GM21786 (cell line): ENCODE results near the gene RALB.
A peak's percentile ranks its signal among the peaks of the same experiment; 100 is the strongest.

ENCODE experiments used
- ATAC-seq: cut with Tn5 transposase; IDR thresholded peaks from one replicate; pipeline ENCODE4 v1.9.1; 2021; ENCODE audit not compliant: unreplicated experiment

RALB gene, protein sequence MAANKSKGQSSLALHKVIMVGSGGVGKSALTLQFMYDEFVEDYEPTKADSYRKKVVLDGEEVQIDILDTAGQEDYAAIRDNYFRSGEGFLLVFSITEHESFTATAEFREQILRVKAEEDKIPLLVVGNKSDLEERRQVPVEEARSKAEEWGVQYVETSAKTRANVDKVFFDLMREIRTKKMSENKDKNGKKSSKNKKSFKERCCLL

DNA sequence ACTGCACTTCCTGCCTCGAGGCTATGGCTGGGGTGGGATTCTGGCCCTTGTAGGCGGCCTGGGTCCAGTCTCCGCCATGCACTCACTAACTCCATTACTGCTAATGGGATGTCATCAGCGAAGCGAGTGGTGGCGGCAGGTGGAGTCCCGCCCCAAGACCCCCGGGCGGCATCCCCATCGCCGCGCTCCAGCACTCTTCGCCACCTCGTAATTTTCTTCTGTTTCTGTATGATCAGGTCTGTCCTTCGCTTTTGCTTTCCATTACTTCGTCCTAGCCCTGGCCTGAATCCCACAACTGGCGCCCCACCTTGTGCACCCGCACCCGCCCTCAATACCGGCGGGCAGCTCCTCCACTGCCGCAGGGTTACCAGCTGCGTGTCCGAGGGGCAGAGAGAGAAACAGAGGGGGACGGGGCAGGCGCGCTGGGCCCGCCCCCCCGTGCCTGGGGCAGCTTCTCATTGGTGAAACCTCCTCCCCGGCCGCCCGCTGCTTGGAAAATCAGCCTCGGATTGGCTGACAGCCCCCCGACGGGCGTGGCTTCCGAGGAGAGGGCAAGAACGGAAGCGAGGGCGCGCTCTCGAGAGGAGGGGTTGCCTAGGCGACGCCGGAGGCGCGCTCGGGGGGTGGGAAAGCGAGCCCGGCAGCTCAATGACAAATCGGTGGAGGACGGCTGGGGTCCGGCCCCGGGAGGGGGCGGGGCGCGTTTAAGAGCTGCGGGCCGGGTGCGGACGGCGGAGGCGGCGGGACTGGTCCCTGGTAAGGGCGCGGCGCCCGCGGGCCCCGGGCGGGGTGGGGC is at the start of gene RALB:
Gene RALB, plus strand, starts transcription at position 628 of the 796 bp plus-strand sequence. CDS start 25,813 bp downstream, outside the sequence.
- ATAC-seq = peak; percentile 90

DNA sequence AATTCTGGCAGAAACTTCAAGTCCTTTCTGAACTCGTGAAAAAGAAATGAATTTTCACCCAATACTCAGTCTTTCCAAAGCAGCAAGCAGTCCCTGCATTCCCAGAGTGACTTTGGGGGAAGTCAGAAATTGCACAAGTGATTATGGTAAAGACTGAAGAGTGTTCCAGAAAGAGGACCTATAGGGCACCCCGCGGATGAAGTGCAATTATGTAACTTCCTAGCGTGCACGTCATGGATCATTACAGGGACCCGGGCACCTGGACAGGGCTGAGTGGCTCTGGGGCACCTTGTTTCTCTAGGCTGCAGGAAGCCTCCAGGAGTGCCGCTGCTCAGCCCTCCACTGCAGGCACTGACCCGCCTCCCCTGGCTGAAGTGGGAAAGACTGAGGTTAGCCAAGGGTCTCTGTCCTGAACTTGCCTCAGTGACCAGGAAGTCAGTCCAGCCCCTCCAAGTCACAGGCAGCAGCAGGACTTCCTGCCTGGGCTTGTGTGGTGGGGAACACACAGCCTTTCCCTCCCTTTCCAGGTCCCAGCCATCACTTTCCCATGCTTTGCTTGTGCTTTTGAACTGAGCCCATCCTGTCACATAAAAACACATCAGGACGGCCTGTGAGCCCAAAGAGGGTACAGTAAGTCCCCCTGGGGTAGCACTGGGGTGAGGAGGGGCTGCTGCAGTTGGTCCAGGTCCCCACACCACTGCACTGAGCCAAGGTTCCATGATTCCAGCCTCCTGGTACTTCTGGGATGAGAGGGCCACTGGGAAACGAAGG is 49.2 kb upstream of the RALB start:
- no peak for ATAC-seq

DNA sequence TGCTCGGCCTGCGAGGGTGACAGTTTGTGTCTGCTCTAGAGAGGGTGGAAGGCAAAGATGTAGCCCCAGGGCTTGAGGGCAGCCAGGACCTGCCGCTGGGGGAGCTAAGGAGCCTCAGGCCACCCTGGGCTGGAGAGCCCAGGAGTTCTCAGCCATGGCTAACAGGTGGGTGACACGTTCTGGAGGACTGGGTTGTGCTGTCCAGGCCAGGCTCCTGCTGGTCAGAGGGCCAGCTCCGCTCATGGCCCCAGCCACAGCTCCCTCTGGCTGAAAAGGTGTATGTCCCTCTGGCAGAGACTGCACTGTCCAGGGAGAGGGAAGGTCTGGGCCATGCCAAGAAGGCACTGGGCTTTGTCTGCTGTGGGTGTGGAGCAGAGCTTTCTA is 48.6 kb upstream of the RALB start:
- ATAC-seq = no peak

DNA sequence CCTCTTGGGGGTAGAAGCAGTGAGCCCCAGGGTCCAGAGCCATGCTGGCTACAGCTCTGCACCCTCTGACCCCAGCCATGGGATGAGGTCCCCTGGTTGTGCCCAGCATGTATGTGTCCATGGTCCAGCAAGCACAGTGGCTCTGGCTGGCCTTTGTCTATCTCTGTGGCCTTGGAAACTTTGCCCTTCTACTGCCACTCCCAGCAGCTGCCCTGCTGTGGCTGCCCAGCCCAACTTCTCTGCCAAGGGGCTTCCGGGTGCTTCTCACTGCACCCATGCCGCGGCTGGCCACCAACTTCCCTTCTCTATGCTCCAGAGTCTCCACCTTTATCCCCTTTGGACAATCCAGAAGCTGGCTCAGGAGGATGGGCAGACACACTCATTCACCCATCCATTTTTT is 48.2 kb upstream of the RALB start:
- no peak for ATAC-seq

DNA sequence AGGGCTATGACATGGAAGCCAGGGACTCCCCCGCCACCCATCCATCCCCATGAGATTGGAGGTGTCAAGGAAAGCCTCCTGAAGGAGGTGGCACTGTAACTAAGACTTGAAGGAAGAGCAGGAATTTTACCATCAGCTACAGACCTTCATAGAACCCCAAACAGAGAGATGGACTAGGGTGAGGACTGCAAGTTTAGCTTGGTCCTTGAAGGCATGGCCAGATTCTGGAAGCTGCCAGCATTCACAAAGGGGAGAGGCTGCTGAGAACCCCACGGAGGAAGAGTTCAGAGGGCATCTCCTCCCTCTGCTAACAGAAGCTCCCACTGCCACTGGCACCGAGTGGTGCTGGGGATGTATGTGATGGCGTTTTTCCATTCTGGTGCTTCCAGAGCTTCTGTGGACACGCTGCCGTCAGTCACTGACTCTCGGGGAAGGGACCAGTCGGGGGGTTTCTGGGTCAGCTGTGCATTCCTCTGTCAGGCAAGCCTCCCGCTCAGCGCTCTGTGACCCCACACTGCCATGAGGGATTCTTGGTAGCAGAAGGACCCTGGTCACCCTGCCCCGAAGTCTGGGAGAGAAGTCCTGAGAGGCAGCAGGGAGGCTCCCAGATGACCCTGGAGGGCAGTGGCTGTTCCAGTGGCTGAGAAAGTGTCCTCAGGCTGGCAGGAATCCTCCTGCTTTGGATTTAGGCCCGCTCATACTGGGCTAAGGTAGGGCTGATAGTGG is 47.5 kb upstream of the RALB start:
- ATAC-seq = no peak

DNA sequence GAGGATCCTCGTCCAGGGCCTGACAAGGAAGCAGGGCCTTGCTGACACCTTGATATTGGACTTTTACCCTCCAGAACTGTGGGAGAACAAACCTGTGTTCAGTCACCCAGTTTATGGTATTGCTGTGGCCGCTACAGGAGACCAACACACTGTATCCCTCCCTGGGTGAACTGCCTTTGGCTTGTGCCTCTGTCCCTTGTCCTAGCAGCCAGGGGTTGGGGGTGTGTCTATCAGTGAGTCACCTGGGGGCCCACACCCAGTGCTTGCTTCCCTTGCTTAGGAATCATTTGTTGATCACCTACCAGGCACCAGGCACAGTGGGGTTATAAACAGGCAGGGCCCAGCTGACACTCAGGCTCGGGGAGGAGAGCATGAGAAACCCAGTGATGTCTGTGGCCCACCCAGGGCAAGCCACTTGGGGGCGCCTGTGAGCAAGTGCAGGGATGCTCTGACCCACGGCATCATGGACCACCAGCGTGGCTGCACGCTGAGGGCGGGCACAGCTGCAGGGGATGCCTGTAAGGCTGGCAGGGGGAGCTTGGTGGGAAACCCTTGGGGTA is 46.5 kb upstream of the RALB start:
- no peak for ATAC-seq

DNA sequence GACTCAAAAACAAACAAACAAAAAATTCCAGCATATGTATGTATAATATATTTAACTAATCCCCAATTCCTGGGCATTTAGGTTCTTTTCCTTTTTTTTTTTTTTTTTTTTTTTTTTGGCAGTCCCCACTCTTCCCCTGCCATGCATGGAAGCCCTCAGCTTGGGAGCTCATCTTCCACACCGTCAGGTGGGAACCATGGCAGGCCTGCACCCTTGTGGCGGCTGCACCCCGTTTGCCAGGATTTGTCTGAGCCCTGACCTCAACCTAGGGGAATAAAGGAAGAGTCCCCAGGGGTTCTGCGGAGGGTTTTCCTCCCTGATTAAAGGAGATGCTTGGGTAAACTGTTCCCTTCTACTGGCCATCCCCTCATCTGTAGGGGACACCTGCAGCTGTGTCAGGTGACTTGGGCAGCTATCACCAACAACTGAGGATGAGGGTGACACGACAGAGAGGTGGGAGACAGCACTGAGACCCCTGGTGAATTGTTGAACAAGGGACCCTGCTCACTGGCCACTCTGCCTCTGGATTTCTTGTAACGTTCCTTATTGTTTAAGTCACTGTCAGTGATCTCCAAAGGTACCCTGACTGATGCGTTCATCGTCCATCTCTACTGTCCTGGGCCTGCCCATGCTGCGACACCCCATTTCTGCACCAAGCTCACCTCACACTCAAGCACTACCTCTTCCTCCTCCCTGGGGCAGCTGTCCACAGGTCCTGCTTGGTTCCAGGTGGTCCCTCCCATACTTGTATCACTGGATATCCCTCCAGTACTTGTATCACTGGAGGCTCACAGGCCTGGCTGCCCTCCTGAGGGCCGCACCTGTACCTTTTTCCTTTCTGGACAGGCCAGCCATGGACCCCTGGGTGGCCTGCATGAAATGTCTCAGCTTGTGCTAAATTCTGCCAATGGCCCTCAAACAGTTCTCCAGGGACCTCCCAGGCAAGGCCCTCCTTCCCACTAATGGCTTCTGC is 44.0 kb upstream of the RALB start:
- no peak for ATAC-seq

DNA sequence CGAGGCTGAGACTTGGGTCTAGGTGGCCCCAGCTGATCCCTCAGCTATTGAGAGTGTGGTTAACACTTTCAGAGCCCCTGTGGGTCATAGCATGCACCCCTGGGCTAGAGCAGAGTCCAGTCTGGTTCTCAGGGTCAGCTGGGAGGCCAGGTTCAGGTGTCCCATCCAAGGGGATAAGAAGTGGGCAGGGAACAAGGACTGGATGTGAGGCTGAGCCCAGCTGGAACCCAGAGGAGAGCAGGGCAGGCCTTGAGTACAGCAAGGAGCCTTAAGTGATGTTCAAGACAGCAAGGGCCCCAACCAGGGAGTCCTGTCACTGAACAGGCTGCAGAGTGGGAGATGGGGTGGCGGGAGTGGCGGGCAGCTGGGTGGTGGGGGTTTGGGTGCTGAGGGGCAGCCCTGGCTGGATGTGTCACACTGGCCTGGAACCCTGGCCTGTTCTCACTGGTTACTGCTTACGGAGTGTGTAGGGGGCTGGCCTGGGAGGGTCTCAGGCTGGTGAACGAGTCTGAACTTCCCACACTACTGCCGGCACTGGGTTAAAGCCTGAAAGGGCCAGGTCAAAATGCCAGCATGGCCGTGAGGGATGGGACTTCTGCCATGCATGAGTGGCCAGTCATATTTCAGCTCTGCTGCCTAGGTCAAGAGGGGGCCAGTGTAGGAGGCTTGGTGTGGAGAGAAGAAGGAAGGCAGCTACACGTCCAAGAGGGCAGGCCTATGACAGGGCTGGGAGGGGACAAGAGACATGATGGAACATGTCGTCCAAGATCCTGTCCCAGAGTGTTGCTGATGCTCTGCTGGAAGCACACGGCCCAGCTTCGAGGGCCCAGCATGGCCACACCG is 43.0 kb upstream of the RALB start:
- ATAC-seq = no peak

DNA sequence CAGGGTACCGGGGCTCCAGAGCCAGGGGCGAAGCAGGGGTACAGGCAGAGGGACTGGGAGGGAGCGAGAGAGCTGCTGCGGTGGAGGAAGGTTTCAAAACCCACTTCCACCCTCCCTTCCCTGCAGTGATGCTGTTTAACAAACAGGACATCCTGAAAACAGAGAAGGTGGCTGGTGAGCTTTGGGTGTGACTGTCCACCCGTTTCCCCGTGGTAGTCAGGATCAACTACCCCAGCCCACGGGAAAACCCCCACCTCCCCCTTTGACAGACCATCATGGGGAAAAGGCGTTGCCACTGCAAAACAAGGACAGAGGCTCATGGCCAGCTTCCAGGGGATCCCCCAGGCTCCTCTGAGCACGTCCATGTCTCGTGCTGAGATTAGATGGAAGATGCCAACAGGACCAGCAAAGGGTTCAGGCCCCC is 42.4 kb upstream of the RALB start:
- ATAC-seq = no peak

DNA sequence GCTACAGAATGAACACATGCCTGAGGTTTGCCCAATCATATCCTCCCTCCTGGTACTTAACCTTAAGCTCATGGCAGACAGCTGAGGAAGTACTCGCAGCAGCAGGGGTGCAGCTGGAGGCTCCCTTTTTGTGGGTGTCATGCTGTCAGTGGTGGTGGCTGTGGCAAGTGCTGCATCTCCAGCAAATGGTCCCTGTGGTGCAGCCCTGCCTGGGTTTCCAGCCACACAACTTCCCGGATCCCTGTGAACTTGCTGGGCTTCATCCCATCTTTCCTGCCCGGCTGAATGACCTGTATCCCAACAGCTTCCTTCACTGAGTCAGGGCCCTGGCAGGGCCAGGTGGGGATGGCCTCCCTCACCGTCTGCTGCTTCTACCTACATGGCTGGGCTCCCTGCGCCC is 34.5 kb upstream of the RALB start:
- no peak for ATAC-seq

DNA sequence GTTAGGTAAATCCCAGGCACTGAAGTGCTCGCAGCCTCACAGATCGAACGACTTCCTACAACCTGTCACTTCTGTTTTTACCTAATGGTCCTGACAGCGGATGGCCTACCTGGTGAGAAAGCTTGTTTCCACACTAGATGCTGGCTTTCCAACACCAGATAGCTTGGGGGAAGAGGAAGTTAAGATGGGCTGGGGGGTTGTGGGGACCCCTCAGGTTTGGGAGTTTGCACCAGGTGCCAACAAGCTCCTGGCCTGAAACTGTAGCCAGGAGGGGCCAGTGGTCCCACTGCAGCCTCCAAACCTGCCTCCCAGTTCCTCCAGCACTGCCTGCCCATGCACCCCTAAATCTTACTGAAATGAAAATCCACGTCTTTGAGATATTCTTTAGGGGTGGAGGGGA is 33.4 kb upstream of the RALB start:
- no peak for ATAC-seq

DNA sequence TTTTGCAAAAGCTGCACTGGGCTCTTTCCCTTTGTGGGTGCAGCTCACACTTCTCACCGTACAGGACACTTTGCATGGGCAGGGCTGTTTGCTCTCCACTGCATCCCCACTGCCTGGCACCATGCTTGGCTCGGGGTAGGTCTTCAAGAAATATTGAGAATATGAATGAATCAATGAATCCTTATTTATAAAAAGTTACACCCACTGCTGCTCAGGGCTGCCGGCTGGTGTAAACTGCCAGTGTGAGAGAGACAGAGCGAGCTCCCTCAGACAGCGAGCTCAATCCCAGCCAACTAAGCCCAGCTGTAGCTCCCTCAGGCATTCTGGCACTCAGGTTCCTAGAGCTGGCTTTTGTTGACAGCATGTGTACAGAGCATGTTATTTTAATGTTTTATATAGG is 32.9 kb upstream of the RALB start:
- no peak for ATAC-seq

DNA sequence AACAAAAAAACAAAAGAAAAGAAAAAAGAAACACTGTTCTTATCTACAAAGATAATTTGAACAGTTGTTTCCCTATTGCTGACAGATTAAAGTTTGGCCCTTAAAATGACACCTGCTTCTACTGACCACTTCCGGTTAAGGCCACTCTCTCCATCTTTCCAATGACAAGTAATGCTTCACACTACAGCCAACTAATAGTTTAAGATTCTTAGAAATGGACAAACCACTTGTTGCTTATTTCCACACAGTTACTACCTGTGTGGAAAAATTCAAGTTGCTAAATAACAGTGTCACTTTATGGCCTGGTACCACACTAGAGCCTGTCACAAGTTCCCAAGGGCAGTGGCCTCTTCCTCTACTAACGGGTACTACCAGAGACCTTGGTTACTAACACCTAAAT is 31.9 kb upstream of the RALB start:
- ATAC-seq = no peak

DNA sequence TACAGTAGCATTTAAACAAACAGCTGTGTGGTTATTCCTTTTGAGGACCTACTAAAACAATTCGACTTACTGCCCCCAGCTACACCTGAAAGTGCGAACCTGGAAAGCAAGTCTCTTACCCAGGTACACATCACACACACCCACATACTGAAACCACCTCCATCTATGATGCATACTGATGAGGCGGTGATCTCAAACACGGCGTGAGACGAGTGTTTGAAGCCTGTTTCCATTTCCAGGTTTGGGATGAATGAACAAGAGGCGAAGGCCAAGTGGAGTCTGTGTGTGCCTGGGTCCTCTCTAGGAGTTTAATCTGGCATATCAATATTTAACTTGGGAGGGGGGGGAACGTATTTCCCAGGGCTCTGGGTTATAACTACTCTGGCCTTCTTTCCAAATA is 31.0 kb upstream of the RALB start:
- ATAC-seq = no peak

DNA sequence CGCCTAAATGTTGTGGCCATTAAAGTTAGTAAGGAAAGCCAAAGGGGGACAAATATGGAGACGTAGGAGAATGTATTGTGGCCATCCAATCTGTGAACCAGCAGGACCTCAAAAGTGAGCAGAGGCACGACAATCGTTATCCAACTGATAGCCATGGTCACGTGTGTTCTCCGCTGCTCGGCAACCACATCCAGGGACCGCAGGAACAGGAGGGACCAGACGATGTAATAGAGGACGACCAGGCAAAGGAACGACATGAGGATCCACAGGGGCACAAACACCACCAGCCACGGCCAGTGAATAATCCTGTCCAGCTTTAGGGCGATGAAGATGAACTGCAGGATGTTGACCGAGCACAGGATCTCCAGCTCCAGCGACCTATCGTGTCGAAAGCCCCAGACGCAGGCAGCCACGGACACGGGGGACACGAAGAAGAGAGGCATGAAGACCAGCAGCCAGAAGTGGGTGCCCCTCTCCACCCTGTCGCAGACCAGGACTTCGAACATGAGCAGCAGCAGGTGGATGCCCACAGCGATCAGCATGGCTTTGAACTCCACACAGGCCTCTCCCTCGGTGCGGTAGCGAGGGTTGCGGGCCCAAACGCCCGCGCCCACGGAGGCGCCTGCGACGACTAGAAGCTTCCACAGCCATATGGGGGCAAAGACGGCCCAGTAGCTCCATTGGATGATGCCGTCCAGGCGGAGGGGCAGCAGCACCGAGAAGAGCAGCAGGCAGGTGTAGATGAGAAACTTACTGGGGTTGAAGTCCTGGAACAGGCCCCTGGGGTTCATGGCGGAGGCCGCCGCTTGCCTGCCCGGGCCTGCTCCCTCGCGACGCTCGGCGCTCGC is 30.2 kb upstream of the RALB start:
- ATAC-seq = no peak

DNA sequence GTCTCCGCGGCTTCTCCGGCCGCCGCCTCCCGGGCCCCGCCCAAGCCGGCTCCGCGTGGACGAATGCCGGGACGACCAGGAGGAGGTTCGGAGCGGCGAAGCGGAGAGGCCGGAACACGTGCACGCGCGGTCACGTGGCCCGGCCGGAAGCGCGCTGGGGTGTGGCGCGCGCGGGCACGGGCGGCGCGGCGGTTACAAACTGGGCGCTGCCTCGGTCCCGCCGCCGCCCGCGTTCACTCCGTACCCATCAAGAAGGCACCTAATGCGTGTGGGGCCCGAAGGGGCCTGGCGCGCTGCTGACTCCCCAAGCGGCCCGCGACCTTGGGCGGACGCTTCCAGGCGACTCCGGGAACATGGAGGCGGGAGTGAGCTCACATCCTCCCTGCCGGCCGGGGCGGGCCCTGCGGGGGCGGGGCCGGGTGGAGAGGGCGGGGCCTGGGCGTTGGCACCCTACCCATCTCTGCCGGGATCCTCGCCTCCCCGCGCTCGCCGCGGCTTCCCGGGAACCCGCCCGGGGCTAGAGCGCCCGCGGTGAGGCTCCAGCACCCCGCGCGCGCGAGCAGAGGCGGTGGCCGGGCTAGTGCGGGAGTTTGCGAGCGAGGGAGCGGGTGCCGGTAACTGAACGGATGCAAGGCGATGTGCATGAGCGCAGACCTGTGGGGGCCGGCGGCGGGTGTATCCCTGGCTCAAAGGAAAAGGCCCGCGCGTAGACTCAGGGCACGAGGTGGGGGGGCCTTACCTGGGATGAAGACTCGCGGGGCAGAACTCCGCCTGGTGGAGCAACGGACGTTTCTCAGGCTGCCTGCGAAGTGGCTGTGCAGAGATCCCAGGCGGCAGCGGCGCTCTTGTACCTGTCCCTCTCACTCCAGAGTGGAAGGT is 29.4 kb upstream of the RALB start, which contains the start of gene TMEM185B:
Gene TMEM185B, minus strand, starts transcription at position 367 of the 879 bp plus-strand sequence. CDS start 424 bp downstream, outside the sequence.
- ATAC-seq = peak; percentile 90

DNA sequence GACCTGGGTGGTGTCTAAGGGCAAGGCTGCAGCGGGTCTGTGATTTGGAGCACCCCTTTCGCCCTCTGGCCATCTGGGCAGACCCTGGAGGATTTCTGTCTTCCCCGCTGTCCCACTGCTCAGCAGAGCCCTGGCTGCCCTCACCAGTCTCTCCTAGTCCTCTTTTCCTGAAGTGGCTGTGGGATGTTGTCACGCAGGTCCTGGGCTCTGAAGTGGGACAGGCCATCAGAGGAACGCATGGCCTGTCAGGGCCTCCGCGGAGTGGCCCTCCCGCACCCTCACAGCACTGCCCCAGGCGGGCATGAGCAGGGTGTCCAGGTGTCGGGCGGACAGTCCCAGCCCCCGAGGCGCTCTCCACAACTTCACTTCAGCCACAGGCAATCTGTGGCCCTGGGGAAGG is 28.4 kb upstream of the RALB start:
- no peak for ATAC-seq
